Glomerular visceral epithelial cell (primary cell): ENCODE results near the gene CTIF.

ENCODE experiments used
- DNase-seq: peaks from one replicate; pipeline ENCODE4 v3.0.0-alpha.2; 2016; ENCODE audit errors: extremely low spot score

The CTIF gene

DNA sequence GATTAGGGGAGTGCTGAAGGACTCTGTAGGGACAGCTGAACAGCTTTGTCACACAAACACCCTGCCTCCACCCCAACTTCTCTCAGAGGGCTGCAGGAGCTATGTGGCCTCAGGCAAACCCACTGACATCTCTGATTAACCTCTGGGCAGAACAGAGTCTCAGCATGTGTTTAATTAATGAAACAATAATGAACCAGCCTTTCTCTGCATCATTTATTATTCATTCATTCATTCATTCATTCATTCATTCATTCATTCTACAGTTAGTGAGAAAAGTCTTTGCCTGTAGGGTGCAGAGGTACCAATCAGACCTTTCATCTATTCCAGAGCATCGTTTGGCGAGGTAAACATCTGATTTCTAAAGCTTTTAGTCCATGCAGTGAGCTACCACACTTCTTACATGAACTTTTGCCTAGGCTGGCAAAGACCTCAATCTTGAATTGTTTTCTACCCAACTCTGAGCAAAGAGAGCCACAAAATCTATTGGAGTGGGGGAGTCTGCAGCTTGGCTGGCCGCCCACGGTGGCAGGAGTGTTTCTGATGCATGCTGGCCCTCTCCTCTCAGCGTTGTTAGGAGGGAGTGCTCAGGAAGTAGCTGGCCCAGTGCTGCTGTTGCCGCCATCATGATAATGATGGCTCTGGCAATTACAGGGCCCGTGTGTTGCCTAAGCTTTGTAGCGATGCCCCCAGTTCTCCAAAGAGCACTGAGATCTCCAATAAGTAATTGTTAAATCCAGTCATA lies 213.1 kb downstream of the CTIF start:
- DNase-seq = no peak

DNA sequence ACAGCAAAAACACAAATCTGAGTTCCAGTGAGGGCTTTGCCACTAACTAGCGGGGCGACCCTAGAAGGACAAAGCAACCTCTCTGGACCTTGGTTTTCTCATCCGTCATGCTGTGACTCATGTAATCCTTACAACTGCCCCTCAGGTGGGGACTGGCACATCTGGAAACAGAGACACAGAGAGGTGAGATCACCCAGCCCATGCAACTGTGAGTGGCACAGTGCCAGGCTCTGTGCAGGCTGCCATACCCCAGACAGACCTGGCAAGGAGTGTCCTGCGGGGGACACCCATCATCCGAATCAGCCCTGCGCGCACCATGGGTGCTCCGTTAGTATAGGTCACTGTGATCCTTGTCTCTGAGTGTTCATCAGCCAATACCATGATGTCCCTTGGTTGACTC lies 213.6 kb downstream of the CTIF start:
- DNase-seq = no peak

DNA sequence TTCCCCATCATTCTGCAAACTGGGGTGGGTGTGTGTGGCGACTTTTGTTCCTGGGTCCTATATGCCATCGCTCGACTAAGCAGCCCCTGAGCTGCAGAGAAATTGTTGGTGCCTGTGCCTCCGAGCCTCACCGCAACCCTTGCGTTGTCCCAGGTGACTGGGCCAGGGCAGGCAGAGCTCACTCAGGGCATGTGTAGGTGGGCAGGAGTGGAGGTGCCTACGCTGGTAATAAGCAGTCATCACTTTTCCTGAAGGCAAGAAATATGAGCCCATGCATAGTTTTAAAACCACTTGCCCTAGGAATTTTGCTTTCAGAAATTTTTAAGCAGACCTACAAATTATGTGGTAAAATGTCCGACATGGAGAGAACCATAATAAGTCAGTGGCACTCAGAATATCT lies 214.1 kb downstream of the CTIF start:
- DNase-seq = no peak

DNA sequence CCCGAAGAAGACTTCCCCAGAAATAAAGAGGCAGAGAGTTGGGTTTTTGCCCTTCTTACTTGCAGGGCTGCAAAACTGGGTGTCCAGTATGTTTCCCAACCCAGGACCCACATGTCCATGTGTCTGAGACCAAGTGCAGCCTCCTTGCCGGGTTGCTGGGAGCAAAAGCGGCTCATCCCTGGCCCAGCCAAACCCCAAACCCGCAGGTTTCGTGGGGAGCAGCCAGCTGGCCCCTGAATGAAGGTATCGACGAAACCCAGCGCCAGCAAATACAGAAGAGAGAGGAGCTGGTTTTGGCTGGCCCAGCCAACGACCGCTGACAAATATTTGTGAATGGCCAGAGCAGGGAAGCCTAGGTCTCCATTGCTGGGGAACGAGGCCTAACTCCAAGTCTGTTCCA lies 214.9 kb downstream of the CTIF start:
- DNase-seq = no peak

DNA sequence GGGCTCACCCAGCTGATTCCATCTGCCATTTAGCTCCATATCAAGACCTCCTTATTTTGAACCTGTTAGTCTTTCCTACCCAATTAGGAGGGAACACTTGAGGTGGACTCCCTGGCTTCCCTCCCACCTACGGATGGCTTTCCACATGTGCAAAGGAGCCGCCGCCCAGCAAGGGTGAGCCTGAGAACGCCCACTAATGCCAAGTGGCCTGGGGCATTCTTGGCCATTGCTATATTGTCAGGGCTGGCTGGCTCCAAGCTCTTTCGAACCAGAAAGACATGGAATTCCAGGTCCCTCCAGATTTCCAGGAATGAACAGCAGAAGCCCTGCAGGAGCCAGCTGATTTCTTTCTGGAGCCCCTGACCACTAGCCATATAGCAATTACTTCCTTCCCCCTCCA lies 215.7 kb downstream of the CTIF start:
- DNase-seq = no peak

DNA sequence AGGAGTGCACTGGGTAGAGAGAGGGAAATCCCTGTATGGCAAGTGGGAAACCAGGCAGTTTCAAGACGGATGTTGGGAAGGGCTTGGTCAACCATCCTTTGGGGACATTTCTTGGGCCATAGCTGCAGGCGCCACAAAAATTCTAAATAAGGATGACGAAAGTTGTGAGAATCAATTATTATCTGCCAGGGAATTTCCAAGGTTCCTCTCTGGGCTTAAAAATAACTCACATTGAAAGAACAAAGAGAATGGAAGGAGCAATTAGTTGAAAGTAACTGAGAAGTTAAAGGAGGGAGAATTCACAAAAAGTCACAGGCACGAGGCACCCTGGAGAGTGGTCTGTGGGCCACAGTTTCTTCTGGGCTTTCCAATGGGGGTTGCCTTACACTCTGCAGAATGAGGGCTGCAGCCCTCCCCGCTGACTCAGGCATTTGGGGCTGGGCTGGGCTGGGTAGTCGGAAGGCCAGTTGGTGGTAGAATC lies 216.2 kb downstream of the CTIF start:
- no peak for DNase-seq

DNA sequence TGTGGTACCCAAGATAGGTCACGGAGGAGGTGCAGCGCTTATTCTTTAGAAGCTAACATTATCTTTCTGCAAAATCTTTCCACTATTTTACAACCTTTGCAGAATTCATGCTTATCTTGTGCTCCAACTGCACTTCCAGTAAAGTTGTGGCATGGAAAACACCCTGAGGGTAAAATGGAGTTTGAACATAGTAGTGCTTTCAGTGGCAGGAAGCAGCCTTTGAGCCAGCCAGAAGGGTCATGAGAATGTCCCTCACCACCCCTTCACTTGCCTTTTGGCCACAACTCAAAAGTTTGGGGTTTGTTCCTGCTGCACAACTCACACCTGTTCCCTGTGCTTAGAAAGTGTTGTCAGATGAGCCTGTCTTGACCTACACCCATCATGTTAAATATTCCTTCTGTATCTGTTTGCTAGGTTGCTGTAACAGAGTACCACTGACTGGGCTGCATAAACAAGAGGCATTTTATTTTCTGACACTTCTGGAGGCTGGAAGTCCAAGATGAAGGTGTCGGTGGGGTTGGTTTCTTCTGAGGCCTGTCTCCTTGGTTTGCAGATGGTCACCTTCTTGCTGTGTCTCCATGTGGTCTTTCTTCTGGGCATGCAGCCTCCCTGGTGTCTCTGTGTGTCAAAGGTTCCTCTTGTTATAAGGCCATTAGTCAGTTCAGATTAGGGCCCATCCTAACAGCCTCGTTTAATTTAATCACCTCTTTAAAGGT lies 217.8 kb downstream of the CTIF start:
- no peak for DNase-seq

DNA sequence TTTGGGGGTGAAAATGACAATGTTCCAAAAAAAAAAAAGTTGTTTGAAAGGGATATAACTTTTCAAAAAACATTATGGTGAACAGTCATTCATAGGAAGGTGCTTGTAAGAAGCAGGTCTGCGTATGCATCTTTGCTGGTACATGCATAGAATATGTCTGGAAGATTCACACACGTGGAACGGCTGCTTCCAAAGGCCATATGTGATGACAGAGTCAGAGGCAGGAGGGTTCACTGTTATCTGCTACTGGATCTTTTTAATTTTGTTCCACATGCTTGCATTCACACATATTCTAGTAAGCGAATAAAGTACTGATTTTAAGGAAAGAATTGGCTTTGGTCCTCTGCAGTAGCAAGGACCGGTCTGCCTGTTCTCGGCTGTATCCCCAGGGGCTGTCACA lies 218.5 kb downstream of the CTIF start:
- no peak for DNase-seq

DNA sequence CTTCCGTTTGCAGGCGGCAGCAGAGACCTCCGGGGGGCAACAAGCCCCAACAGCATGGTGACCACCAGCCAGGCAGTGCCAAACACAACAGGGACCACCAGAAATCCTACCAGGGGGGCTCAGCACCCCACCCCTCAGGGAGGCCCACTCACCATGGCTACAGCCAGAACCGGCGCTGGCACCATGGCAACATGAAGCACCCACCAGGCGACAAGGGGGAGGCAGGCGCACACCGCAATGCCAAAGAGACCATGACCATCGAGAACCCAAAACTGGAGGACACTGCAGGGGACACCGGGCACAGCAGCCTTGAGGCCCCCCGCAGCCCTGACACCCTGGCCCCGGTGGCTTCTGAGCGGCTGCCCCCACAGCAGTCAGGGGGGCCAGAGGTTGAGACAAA lies 219.1 kb downstream of the CTIF start:
- DNase-seq = no peak

DNA sequence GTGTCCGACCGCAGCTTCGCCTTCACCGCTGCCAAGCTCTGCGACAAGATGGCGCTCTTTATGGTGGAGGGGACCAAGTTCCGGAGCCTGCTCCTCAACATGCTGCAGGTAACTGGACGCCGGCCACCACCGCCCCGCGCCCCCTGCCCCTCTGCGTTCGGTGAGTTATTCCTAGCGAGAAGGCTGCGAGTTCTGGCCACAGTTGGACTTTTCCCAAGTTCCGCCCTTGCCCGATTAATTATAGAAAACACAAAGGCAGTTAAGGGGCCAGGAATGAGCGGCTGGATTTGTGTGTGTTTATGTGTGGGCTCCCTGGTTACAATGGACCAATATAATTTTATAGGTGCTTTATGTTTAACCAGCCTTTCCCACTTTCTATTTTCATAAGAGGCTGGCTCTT lies 222.8 kb downstream of the CTIF start:
- no peak for DNase-seq

DNA sequence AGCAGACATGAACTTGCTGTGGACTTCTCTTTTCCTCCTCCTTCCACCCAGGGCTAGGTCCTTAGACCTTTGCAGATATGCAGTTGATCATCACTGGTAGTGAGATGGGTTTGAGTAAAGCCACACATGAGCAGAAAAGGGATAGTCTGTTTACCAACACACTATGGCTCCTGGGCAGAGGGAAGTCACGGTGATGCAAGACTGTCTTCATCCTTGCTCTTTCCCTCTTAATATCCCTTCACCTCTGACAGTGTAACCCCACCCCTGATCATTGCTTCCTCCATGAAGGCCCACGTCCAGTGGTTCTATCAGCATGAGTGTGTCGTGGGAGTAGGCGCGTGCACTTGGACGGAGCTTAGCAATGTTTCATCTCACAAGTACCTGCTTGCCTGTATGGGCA lies 223.2 kb downstream of the CTIF start:
- no peak for DNase-seq

DNA sequence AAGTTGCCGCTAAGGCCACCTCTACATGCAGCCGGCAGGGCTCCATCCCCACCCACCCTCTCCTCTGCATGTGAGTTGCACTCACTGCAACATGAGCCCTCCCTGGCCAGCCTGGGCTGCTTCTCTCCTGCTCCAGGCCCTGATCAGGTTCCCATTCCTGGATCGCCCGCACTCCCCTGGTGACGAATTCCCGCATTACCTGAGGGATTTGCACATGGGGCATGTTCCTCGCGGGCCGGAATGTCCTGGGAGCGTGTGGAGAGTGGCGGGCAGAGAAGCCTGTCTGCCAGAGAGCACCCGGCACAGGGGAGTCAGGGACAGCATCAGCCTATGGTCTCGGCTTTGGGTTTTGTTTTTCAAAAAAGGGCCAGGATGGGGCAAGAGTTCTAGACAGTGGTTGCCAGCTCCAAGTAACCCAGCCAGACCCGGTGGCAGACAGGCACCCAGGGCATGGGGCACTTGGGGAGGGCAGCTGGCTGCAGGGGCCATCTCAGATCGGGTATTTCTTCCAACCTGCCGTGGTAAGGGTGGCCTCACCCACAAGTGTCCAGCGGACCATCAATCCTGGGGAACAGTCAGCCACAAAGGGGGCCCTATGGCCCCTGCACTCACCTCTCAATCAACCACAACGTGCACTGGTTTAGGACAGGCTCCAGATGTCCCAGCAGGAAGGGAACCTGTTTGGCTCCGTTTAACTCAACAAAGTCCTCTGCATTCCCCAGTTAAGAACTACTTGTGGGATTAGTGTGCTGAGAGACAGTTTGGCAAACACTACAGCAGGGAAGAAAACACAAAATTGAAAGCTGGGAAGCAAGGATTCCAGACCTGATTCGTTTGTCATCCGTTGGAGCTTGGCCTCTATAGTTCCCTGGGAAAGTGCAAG lies 224.2 kb downstream of the CTIF start:
- no peak for DNase-seq

DNA sequence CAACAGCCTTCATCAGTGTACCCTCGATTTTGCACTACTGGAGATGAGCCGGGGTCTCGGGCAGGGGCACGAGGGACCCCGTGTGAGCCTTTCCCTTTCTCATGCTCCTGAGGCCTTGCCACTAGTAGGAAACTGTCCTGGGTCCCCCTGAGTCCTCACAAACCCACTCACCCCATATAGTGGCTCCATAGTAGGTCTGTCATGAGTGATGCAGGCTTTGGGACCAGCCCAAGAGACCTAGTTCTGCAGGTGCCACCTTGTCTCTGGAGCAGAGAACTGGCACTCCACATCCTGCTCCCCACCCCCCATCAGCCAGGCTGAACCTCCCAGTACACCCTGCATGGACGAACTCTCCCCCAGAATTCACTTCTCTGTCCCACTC lies 224.9 kb downstream of the CTIF start:
- no peak for DNase-seq

DNA sequence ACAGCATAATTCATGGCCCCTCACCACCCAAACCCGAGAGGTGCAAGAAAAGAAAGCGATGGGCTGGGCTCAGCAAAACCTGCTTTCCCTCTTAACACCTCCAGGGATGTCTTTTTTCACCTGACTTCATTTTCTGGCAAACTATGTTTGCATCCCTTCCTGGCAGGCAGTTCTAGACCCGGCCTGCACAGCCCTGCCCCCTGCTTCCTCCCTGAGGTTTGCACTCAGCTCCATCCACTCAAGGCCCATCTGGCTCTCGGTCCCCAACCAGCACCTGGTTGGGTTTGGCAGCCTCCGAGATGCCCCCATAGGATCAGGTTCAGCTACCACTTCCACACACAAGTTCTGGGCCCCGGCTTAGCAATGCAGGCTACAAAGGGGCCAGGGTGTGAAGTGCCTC lies 226.2 kb downstream of the CTIF start:
- DNase-seq = no peak

DNA sequence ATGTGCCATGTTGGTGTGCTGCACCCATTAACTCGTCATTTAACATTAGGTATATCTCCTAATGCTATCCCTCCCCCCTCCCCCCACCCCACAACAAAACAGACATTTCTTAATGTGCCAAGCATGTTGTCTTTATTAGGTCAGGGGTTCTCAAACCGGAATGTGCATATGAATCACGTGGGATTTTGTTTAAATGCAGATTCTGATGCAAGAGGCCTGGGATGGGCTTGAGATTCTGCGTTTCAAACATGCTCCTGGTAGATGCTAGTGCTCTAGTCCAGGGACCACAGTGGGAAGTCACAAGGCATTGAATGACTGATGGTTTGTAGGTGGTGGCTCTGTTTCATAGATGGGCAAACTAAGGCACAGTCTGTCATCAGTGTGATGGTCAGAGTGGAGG lies 227.2 kb downstream of the CTIF start:
- no peak for DNase-seq

DNA sequence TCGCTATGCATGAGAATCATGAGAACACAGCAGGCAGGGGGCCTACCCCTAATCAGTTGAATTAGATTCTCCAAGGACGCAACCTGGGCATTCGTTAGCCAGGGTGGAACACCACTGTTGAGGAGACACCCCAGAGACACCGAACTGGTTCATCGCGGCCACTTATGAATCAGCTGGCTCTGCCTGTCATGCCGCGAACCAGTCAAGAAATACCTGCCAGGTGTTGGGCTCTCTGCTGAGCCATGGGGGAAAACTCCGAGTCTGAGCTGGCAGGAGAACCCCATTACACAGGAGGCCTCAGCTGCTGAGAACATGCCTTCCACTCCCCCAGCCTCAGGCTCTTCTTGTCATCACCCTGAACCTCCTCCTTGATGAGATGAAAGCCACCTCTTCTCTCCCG lies 227.7 kb downstream of the CTIF start:
- DNase-seq = no peak

DNA sequence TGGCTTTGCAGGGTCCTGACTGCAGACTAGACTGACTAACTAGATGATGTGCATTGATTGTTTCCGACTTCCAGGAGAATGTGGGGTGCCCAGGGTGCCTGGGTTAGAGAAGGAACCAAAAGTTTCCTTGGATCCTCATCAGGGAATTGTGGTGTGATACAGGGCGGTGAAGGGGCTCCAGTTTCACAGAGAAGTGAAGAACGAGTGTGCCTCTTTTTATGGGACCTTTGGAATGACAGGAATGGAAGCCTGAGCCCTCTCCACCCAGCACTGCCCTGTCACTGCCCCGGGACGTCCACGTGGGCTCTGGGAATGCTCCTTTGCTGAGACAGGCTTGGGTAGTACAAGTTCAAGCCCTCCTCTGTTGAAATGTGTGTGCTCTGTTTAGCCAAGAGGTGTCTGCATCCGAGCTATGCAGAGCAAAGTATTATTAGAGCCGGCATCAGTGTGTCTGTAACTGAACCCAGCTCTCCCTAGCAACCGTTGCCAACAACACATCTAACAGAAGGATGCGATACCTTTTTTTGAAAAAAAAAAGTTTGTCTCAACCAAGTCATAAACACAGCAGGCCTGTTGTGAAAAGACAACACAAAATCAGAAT lies 228.4 kb downstream of the CTIF start:
- no peak for DNase-seq

DNA sequence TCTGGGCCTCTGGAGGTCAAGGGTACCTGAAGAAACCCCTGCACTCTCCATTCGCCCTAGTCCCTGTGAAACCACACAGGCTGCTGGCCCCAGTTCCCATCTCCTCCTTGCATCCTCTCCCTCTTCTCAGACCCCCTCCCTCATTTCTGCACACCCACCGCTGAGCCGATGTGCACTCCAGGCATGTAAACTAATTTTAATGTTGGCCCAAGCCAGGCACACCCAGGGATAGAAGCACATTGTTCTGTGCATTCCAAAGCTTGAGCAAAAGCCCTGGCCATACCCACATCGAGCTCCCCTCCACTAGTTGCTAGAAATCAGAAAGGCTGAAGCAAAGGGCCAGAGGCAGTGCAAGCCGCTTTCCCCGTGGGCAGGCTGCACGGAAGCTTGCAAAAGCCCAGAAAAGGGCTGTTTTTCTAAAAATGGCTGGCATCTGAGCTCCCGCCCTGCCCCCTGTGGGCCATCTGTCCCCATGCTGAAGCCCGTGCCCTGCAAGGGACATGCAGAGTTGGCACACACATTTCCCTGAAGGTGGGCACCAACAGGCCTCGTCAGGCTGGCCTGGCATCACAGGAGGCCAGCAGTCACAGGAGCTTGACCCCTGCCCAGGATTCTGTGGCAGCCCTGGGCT lies 230.3 kb downstream of the CTIF start:
- no peak for DNase-seq

DNA sequence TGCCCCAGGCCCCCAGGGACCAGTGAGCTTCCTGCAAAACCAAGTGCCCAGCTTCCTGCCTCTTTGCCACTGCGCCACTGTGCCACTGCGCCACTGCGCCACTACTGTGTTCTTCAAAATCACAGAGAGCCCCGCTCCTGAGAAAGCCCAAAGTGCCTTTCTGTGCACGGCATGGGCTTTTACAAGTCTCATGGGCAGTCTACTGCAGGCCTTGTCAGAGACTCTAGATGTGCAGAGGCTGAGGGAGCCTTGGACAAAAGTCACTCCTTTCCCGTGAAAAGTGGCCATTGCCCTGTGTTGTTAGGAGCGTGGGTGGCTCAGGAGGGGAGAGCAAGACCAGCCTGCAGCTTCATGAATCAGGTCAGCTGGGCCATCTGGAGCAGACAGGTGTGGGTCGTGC lies 231.4 kb downstream of the CTIF start:
- no peak for DNase-seq

DNA sequence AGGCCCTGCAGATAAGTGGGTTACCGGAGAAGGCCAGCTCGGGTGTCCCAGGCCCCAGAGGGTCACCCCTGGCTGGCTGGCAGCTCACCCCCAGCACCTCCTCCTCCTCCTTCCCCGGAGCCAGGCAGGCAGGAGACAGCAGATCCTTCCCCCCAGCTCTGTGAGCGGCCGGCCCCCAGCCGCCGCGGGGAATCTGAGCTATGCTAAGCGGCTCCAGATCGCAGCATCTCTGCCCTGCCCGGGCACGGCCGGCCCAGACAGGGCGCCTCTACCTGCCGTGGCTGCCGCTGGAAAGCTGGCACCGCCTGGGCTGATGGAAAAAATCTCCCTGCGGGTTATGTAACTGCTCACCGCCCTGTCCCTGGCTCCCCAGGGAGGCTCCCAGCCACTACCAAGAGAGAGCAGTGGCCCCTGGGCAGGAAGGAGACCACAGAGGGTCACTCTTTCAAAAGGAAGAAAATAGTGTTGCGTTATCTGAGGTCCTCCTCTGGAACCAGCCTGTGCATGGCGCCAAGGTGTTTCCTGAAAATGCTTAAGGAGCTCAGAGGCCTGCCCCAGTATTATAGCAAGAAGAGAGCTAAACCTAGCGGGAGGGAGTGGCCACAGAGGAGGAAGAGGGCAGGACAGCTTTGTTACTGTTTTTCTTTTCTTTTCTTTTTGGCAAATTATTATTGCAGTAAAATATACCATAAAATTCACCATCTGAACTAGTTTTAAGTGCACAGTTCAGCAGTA lies 233.0 kb downstream of the CTIF start:
- no peak for DNase-seq

DNA sequence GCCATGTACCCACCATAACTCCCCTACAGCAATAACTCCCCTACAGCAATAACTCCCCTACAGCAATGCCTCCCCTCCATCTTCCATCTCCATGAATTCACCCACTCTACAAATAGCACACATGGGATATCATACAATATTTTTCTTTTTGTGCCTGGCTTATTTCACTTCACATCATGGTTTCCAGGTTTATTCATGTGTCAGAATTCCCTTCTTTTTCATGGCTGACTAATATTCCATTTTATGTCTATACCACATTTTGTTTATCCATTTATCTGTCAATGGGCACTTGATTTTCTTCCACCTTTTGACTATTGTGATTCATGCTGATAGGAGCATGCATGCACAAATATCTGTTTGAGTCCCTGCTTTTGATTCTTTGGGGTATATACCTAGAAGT lies 233.6 kb downstream of the CTIF start:
- DNase-seq = no peak
